Mucosa of gallbladder (tissue), 1 donor: ENCODE data around the gene SDCCAG8. TPM values are rescaled to one million over a fixed set of nuclear protein-coding genes. Genes with fewer than 3 reads are reported as not detected.

ENCODE experiments used
- DNase-seq: peaks from one replicate; pipeline ENCODE4 v3.0.0-alpha.2; 2020; ENCODE audit warnings: low spot score
- total RNA-seq: library from RNA; stranded (reverse); gene quantifications from one replicate; pipeline ENCODE4 v1.2.1, GENCODE V29; 2021
- donor health status: DM: no; HTN: no; CAD: no.

Gene SDCCAG8
- total RNA-seq, 1 donor from 2014 or later, result 46.1 TPM

DNA sequence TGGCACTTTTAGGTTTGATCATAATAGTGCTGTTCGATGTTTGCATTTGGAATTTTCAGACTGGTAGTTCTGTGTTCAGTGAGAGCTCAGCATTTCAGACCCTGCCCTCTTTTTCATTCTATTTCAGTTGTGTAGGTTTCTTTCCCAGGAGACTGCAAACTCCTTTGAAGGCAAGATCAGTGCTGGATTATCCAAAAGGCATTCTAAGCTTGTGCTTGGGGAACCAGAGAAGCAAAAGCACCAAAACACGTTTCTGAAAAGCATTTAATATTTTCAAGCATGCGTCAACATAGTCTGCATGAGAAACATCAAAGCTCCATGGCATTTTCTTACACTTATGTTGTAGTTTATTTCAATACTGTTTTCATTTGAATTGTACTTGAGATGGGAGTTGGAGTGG, 292.1 kb downstream of the SDCCAG8 start:
- no peak for DNase-seq

DNA sequence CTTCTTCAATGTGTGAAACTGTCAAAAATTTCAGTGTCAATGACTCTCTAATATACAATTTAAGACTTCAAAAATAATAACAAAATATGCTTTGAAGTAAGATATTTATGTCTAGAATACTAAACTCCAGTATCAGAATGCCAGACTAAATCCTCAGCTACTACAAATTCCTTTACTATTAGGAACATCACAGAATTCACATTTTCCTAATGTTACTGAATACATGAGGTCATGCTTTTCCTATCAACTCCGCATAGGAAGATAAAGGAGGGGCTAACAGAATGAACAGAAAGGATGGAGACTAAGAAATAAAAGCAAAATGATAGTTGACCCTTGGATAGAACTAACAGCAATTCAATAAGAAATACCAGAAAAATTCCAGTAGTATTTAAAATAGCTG, 292.7 kb downstream of the SDCCAG8 start:
- DNase-seq, result no peak

DNA sequence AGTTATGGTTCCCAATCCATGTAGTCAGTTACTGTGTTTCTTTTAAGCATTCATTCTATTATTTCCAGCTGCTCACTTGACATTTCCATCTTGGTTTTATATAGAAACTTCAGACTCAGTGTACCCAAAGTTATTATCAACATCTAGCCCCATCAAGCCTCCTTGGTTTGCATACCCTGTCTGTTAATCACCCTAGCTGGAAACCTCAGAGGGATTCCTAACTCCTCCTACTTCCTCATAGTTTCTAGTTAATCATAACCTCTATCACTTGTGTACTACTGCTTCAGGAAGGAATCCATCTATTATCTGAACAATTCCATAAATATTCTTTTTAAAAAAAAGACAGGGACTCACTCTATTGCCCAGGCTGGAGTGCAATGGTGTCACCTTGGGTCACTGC, 293.3 kb downstream of the SDCCAG8 start:
- DNase-seq, result no peak

Other genes starting within 250 kb of the SDCCAG8 start
- 38.9 TPM for gene CEP170, start 760 bp upstream of the SDCCAG8 start, total RNA-seq